HG02798 (cell line): ENCODE data around the gene ADD1.
"Not testable (repeated sequence)": the region's sequence is repeated elsewhere in the genome, so short reads cannot be mapped to it uniquely, and the experiment has no call there.

ENCODE experiments used
- ATAC-seq: cut with Tn5 transposase; IDR thresholded peaks from one replicate; pipeline ENCODE4 v1.9.1; 2021; ENCODE audit warnings: mild to moderate bottlenecking; ENCODE audit not compliant: unreplicated experiment, poor library complexity

The ADD1 gene

GRCh38 chr4:2930135-2930757 lies 86.6 kb downstream of the ADD1 start:
- ATAC-seq = no peak

DNA sequence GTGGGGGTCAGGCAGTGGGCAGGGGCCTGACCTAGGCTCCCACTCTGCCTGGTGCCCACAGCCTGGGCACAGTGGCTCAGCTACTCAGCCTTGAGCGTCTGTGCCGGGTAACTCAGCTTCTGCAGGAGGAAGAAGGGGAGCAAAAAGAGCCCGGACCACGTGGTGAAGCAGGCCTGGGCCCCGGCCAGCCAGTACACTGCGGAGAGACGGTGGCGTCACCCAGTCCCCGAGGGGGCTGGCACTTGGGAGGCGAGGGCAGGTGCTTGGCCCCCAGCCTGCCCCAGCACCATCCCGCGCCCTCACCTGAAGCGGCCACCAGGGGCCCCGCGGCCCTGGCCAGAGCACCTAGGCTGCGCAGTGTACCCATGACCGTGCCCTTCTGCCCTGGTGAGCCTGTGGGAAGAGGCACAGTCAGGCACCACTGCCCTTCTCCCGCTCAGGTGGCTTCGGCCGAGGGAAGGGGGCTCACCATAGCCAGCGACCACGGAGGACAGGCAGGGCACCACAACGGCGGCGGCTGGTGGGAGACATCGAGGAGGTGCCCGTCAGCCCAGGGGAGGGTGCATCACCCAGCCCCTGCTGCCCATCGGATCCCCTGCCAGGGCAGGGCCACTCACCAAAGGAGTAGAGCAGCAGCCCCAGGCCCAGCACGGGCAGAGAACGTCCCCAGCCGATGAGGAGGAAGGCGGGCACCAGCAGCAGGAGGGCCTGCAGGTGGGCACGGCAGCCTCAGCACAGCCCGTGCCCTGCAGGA lies 87.3 kb downstream of the ADD1 start:
- ATAC-seq = no peak

DNA sequence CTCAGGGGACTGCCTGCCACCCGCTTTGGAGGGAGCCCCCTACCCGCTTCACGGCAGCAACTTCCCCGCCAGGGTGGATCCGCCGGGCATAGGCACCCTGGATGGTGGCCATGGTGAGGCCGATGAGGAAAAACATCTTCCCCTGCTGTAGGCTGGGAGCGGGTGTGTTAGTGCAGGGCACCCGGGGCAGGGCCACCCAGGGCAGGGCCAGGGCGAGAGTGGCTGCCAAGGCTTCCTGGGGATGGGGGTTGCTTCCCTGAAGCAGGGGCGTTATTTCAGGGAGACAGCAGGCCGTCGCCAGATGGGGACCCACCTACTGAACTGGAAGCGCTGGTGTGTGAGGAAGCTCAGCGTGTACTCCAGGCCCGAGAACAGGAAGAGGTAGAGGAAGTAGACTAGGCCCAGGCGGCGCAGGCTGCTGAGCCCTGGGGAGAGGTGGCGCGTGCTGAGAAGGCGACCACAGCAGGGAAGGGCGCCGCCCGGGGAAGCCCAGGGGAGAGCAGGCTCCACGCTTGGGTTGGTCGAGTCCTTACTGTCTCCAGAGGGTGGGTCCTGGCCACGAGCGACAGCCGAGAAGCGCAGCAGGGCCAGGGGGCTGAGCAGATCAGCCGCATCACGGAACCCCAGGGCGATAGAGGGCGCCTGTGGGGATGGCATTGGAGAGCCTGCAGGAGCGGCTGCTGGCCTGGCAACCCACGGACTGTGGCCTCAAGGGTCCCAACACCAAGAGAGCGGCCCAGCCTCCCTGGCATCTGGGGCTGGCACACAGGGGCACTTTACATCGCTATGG lies 88.1 kb downstream of the ADD1 start:
- ATAC-seq = peak; percentile 33

- no peak for ATAC-seq
These were observed 88.8 kb downstream of the ADD1 start for GRCh38 chr4:2932321-2932950.

- ATAC-seq = no peak
These were observed 89.4 kb downstream of the ADD1 start for GRCh38 chr4:2932951-2933565.

GRCh38 chr4:2933566-2934076 lies 90.0 kb downstream of the ADD1 start:
- ATAC-seq = no peak

DNA sequence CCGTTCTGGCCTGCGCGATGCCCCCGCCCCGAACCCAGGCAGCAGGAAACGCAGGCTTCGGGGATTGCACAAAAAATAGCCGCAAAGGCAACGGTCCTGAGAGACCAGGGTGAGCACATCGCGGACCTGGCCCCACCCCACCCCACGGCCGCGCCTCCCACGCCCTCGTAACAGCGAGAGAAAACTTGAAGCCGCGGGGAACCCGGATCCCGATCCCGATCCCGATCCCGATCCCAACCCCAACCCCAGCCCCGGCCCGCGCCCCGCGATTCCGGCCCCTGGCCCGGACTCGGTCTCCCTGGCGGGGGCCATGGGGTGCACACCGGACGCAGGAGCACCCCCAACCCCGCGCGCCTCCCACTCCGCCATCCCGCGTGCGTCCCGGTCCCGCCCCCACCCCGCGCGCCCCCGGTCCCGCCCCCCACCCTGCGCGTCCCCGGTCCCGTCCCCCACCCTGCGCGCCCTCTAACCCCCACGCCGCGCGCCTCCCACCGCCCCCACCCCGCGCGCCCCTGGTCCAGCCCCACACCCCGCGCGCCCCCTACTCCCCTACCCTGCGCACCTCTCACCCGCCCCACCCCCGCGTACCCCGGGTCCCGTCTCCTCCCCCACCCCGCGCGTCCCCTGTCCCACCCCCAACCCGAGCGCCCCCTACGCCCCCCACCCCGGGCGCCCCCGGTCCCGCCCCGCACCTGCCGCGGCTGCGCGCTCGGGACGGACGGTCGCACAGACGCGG lies 90.6 kb downstream of the ADD1 start:
- no peak for ATAC-seq

DNA sequence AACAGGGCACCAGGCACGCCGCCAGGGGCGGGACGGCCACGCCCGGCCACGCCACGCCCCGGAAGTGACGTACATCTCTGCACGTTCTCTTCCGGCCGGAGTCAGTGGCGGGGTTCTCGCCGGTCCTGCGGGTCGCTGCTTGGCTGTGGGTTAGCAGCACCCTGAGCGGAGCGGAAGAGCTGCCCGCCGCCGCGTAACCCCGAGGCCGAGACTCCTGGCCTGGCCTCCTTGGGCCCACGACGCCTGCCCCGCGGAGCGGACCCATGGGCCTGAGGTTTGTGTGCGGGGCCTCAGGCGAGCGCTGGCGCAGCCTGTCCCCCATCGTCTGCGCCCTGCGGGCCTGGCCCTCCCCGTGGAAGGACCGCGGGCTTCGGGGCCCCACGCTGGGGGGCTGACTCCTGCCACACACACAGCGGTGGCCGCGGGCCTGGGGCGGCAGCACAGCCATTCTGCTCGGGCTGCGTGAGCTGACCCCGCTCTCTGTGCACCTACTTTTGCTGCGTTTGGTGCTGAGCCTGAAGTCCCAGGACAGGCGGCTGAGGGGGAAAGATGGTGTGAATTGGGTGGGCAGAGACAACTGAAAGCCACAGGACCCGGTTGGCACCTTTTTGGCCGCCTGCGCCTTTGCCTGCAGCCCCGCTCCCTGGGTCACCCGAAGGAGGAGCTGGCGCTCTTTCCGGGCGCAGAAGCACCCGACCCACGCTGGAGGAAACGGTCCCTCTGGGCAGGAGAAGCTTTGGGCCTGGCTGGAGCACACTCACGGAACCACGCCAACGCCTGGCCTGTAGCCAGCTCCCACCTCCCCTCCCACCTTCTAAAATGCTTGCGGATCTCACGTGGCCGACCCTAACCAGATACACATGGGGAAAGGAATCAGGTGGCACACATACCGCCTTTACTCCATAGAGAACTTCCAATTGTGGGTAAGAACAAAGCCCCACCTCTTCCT lies 91.4 kb downstream of the ADD1 start:
- peak; percentile 65 for ATAC-seq

DNA sequence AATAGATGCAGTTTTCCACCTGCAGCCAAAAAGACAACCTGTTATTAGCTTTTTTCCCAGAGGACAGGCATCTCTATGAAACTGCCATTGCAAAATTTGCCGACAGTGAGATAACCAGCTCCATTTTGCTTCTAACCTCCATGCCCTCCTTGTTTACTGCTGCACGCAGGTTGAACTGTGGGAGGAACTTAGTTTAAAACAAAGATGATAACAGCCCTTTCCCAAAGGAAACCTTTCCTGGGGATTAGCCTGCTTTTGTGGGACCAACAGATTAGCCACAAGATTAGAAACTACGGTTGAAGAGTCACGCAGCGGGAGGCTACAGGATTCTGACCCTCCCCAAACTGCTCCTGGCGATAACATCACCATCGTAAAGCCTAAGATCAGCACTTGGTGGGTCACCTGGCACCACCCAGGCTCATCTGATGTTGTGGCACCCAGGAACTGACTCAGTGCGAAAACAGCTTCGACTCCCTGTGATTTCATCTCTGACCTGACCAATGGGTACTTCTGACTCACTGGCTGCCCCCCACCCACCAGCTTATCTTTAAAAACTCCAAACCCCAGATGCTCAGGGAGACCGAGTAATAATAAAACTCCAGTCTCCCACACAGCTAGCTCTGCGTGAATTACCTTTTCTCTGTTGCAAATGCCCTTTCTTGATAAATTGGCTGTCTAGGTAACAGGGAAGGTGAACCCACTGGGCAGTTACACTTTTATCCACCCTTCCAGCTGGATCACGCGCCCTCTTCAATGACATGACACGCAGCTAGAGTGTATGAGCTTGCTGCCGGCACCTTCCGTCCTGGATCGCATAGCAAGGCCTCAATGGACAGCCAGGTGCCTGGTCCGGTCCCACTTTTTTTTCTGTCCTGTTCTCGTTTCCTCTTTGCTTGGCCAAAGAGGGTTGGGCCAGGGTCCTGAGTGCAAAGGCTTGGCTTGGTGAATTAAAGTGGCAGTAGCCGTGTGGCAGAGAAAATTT lies 92.4 kb downstream of the ADD1 start:
- no peak for ATAC-seq

- peak; percentile 26 for ATAC-seq
These were observed 93.1 kb downstream of the ADD1 start for GRCh38 chr4:2936773-2937145.

GRCh38 chr4:2937146-2937857 lies 93.7 kb downstream of the ADD1 start:
- ATAC-seq = peak; percentile 27

DNA sequence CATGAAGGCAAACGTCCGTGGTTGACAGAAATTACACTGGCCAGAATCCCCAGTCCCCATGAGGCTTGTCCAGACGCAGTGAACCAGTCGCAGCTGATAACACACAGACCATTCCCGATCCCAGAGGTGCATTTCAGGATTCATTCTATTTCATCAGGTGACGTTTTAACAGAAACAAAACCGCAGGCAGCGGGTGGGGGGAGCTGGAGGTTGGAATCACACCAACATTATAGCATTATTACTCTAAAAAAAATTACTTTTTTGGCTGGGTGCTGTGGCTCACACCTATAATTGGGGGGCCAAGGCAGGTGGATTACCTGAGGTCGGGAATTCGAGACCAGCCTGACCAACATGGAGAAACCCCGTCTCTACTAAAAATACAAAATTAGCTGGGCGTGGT lies 94.3 kb downstream of the ADD1 start:
- ATAC-seq = no peak

DNA sequence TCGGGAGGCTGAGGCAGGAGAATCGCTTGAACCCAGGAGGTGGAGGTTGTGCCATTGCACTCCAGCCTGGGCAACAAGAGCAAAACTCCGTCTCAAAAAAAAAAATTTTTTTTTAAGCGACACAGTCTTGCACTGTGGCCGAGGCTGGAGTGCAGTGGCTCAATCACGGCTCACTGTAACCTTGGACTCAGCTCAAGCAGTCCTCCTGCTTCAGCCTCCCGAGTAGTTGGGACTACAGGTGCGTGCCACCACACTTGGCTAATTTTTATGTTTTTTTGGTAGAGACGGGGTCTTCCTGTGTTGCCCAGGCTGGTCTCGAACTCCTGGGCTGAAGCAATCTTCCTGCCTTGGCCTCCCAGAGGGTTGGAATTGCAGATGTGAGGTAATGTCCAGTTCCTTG lies 94.8 kb downstream of the ADD1 start:
- ATAC-seq = not testable (repeated sequence)

GRCh38 chr4:2938906-2939305 lies 95.3 kb downstream of the ADD1 start:
- ATAC-seq = no peak

DNA sequence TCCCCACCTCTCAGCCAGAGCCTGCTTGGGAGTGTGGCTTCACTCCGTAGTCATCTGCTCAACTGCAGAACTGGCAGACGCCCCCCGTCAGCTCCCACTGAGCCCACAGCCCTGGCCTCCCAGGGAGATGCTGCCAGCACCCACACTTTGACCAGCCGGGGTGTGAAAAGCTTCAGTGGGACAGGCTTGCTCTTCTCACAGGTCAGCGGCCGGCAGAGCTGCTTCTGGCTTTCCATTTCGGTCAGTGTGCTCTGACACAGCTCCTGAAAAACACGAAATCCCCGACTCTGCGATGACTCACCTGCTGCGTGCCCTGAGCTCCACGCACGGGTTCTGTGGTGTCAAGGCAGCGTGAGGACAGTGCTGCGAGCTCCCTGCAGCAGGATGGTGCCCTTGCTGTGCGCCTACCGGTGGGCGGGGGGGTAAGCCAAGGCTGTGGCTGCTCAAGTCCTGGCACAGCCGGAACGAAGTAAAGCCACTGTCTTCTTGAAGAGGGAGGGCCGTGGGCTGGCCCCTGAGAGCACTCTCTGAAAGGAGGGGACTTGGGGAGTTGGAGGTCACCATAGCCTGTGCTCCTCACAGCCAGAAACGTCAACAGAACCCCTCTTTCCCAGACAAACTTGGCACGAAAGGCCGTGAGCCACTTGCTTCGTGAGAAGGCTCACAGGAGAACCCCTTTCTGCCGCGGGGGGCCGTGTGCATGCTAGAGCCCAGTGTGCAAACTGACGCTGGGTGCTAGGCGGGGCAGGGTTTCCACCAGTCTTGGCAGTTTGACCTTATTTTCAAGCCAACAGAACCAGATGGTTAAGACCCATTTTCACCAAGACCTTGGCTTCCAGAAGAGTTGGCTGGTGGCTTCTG lies 96.0 kb downstream of the ADD1 start:
- no peak for ATAC-seq
